ENCODE data around the gene NDUFA11. TPM values are rescaled to one million over a fixed set of nuclear protein-coding genes. Genes with fewer than 3 reads are reported as not detected.
A peak's percentile ranks its signal among the peaks of the same experiment; 100 is the strongest.

The NDUFA11 gene
- total and polyA plus RNA-seq, 2 of the 4 experiments (the other 2 are of a cell fraction) = 375 to 1,276 TPM

- peak overlapping the region; percentile 81 for H4K5ac ChIP-seq (ENCODE audit: low read depth, low read length)
- H3K4me3 ChIP-seq (ENCODE audit: insufficient read depth, low read depth, low read length) = peak overlapping the region; percentile 91
- H4K8ac ChIP-seq (ENCODE audit: low read depth in 2 of 2, low read length in 2 of 2) = peak overlapping the region; percentile 90 to 91
- peak overlapping the region; percentile 80 for H2AK9ac ChIP-seq (replicated peaks; ENCODE audit: low read depth, low read length, poor library complexity)
- H2AFZ ChIP-seq (replicated peaks; ENCODE audit: low read length, poor library complexity) = peak overlapping the region; percentile 99
- H2BK20ac ChIP-seq (ENCODE audit: low read depth, low read length) = no peak overlapping the region
- peaks cover 4% of the 10 kb centered on the region for H3K4me1 ChIP-seq (ENCODE audit: control insufficient read depth, insufficient read depth, low read length)
- dilution Hi-C loops (cut with HindIII; ENCODE audit: low sequenced_read_pairs, unreplicated experiment) = no loop called here
- H3K4ac ChIP-seq (ENCODE audit: low read depth, low read length) = peak overlapping the region; percentile 87
- intact Hi-C loops (cut with micrococcal nuclease) = no loop called here
- in situ Hi-C loops (cut with MboI; ENCODE audit: low sequenced_read_pairs) = no loop called here
- H3K9ac ChIP-seq (ENCODE audit: low read depth, low read length) = peak overlapping the region; percentile 93
- 0% methylated on average over 4 of the region's 27 CpGs; no CpG with 5 or more reads in 1 of the 2 experiments for WGBS, 2 experiments (ENCODE audit: extremely low coverage in 2 of 2, insufficient read length in 1 of 2)
- no peak for ATAC-seq (ENCODE audit: low read depth)
- H3K9me3 ChIP-seq (ENCODE audit: control insufficient read depth, insufficient read depth, low read length) = no peaks in the 10 kb centered on the region
- ChIA-PET CTCF (interaction anchor here (0.6 to 3.4 kb wide), 3 partner anchors 65 to 99 kb away, joined by 3 to 18 read pairs (median 4); no protein-coding TSS in a partner anchor), POLR2A (ENCODE audit: unreplicated experiment) (interaction anchor here (0.5 to 1.5 kb wide), 5 partner anchors 12 to 143 kb away, joined by 3 to 18 read pairs (median 5); partner anchors contain the start of gene NRTN)
- no peak overlapping the region for H2BK15ac ChIP-seq (ENCODE audit: low read depth, low read length)
- peak overlapping the region; percentile 60 for H2AK5ac ChIP-seq (ENCODE audit: low read depth, low read length)
- peak overlapping the region; percentile 86 for H2BK5ac ChIP-seq (ENCODE audit: low read depth, low read length, poor library complexity, severe bottlenecking)
- peak overlapping the region; percentile 42; the same call in 1 of the 2 replicates for H2BK120ac ChIP-seq (ENCODE audit: low read depth, low read length)
- H3K56ac ChIP-seq (ENCODE audit: extremely low read depth, insufficient read depth, low read length) = peak overlapping the region; percentile 86
- peaks cover 4% of the 10 kb centered on the region; the same call in 1 of the 2 replicates for H3K9me1 ChIP-seq (ENCODE audit: insufficient read depth, low read length)
- H3K14ac ChIP-seq (replicated peaks; ENCODE audit: low read depth, low read length) = peak overlapping the region; percentile 73
- H3K18ac ChIP-seq (ENCODE audit: low read depth, low read length) = peak overlapping the region; percentile 52; the same call in 1 of the 2 replicates
- H3K4me2 ChIP-seq (ENCODE audit: low read depth, low read length) = peak overlapping the region; percentile 91
- H3K79me1 ChIP-seq (ENCODE audit: low read depth in 1 of 2, low read length in 2 of 2) = peaks cover 4 to 55% of the 10 kb centered on the region in 2 experiments; a peak in 3 of 4 replicates
- H4K91ac ChIP-seq (ENCODE audit: insufficient read depth, low read depth, low read length) = peak overlapping the region; percentile 67
- H3K27ac ChIP-seq (ENCODE audit: insufficient read depth, low read length) = peak overlapping the region; percentile 94
- H4K20me1 ChIP-seq (ENCODE audit: insufficient read depth, low read length) = peaks cover 25% of the 10 kb centered on the region
- no peak for TF ChIP-seq USF2 (IDR thresholded peaks at IDR 0.05; ENCODE audit: low read depth, low read length)
- peak; percentile 35; the same call in 1 of the 2 replicates for TF ChIP-seq MXI1 (IDR thresholded peaks at IDR 0.05; ENCODE audit: borderline replicate concordance, low read depth, low read length)
- peak; percentile 79; the same call in 1 of the 2 replicates for TF ChIP-seq CHD1 (IDR thresholded peaks at IDR 0.05; ENCODE audit: low read depth, low read length)
- TF ChIP-seq FOS (IDR thresholded peaks at IDR 0.05; ENCODE audit: low read depth, low read length) = peak; percentile 4; the same call in 1 of the 2 replicates
- peak; percentile 61; the same call in 1 of the 2 replicates for TF ChIP-seq POLR2A (IDR thresholded peaks at IDR 0.05; ENCODE audit: low read depth, low read length)
- TF ChIP-seq CEBPB (IDR thresholded peaks at IDR 0.05; ENCODE audit: low read depth, low read length) = no peak
- no peaks in the 10 kb centered on the region for H3K27me3 ChIP-seq (ENCODE audit: control insufficient read depth, insufficient read depth, low read length)
- H3K36me3 ChIP-seq (ENCODE audit: control insufficient read depth, insufficient read depth, low read length) = peaks cover 5% of the 10 kb centered on the region; the same call in 1 of the 2 replicates
- peak; percentile 49 for DNase-seq
- peak overlapping the region; percentile 77 for H3K23ac ChIP-seq (ENCODE audit: low read depth, low read length)
- BruUV-seq (replicated peaks) = no TSS peak
Measured at GRCh38 chr19:5903056-5903623, 450 bp downstream of the NDUFA11 start.
